RWPE2 (cell line): ENCODE measurements around the gene CCDC192.

Experiments used
- ATAC-seq: fragments of 200-7000 bp; cut with Tn5 transposase; 3 replicates; pipeline ENCODE4 v1.9.1; 2021; ENCODE audit warnings: low read depth
- DNase-seq: peaks from one replicate; pipeline ENCODE4 v3.0.0-alpha.2; 2020; ENCODE audit warnings: low spot score
- H3K27ac ChIP-seq: fragments of 450-650 bp; 2 replicates; pipeline ENCODE4 v1.5.1; 2017; ENCODE audit warnings: mild to moderate bottlenecking; ENCODE audit not compliant: poor library complexity, severe bottlenecking
- H3K27me3 ChIP-seq: fragments of 250-450 bp; sonication (Bioruptor Pico); 2 replicates; pipeline ENCODE4 v1.5.1; 2021; ENCODE audit warnings: mild to moderate bottlenecking, moderate library complexity; ENCODE audit not compliant: insufficient read depth, poor library complexity, severe bottlenecking
- H3K36me3 ChIP-seq: fragments of 250-450 bp; sonication (Bioruptor Pico); 2 replicates; pipeline ENCODE4 v1.5.1; 2020; ENCODE audit warnings: low read depth, mild to moderate bottlenecking, moderate library complexity
- H3K4me1 ChIP-seq: fragments of 250-450 bp; sonication (Bioruptor Pico); 2 replicates; pipeline ENCODE4 v1.5.1; 2021; ENCODE audit warnings: mild to moderate bottlenecking, moderate library complexity; ENCODE audit not compliant: insufficient read depth, poor library complexity, severe bottlenecking
- H3K4me3 ChIP-seq: fragments of 250-450 bp; sonication (Bioruptor Pico); 2 replicates; pipeline ENCODE4 v1.5.1; 2021; ENCODE audit warnings: mild to moderate bottlenecking, moderate library complexity; ENCODE audit not compliant: severe bottlenecking
- H3K9me3 ChIP-seq: fragments of 250-450 bp; sonication (Bioruptor Pico); 2 replicates; pipeline ENCODE4 v1.5.1; 2021; ENCODE audit warnings: mild to moderate bottlenecking, moderate library complexity; ENCODE audit not compliant: severe bottlenecking
- TF ChIP-seq, protein P1 (sequence below): fragments of 450-650 bp; IDR thresholded peaks from one replicate; pipeline ENCODE4 v1.5.1; 2017; ENCODE audit warnings: mild to moderate bottlenecking, moderate library complexity; ENCODE audit not compliant: poor library complexity, severe bottlenecking

CCDC192 gene

GRCh38 chr5:127935398-127935797 is 232.2 kb downstream of the CCDC192 start:
- no peaks in the 10 kb centered on the region for H3K36me3 ChIP-seq
- ATAC-seq (no peak), DNase-seq (no peak)
- no peaks in the 10 kb centered on the region for H3K9me3 ChIP-seq
- H3K27me3 ChIP-seq: no peaks in the 10 kb centered on the region
- H3K27ac ChIP-seq: peak overlapping the region; percentile 53
- TF ChIP-seq, protein P1, sequence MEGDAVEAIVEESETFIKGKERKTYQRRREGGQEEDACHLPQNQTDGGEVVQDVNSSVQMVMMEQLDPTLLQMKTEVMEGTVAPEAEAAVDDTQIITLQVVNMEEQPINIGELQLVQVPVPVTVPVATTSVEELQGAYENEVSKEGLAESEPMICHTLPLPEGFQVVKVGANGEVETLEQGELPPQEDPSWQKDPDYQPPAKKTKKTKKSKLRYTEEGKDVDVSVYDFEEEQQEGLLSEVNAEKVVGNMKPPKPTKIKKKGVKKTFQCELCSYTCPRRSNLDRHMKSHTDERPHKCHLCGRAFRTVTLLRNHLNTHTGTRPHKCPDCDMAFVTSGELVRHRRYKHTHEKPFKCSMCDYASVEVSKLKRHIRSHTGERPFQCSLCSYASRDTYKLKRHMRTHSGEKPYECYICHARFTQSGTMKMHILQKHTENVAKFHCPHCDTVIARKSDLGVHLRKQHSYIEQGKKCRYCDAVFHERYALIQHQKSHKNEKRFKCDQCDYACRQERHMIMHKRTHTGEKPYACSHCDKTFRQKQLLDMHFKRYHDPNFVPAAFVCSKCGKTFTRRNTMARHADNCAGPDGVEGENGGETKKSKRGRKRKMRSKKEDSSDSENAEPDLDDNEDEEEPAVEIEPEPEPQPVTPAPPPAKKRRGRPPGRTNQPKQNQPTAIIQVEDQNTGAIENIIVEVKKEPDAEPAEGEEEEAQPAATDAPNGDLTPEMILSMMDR: no peak
- H3K4me3 ChIP-seq: no peak overlapping the region
- H3K4me1 ChIP-seq: peaks cover 18% of the 10 kb centered on the region

DNA sequence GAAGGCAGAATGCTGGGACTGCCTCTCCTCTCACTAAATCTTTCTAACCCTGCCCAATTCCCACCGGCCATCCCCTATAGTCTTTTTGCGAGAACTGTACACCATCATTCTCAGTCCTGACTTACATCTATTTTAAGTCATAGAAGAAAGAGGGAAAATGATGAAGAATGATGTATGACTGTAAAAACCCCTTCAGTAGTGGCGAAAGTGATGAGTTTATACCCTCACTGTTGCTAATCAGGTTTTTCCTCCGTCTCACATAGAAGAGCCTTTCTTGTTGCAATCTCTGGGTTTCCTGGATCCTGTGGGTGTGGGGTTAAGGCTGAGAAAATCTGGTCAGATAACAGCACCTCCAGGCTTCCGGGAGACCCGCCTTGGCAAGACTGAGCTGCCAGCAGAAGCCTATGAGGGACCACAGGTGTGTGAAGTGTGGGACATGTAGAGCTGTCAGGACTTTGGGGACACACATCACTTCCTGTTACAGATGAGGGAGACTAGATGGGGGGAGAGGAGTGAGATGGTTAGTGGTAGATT is 233.3 kb downstream of the CCDC192 start:
- H3K27ac ChIP-seq: no peak overlapping the region
- peaks cover 14% of the 10 kb centered on the region for H3K4me1 ChIP-seq
- DNase-seq: no peak
- H3K27me3 ChIP-seq: no peaks in the 10 kb centered on the region
- H3K36me3 ChIP-seq: no peaks in the 10 kb centered on the region
- TF ChIP-seq, protein P1: no peak
- no peaks in the 10 kb centered on the region for H3K9me3 ChIP-seq
- no peak for ATAC-seq
- no peak overlapping the region for H3K4me3 ChIP-seq

- Histone ChIP-seq H3K4me3 (no peak overlapping the region), H3K27ac (no peak overlapping the region), H3K9me3 (no peaks in the 10 kb centered on the region), H3K36me3 (no peaks in the 10 kb centered on the region), H3K4me1 (peaks cover 14% of the 10 kb centered on the region), H3K27me3 (no peaks in the 10 kb centered on the region)
- ATAC-seq (no peak), DNase-seq (no peak)
- TF ChIP-seq, protein P1: no peak
Observed at GRCh38 chr5:127938746-127939145, 235.6 kb downstream of the CCDC192 start.

DNA sequence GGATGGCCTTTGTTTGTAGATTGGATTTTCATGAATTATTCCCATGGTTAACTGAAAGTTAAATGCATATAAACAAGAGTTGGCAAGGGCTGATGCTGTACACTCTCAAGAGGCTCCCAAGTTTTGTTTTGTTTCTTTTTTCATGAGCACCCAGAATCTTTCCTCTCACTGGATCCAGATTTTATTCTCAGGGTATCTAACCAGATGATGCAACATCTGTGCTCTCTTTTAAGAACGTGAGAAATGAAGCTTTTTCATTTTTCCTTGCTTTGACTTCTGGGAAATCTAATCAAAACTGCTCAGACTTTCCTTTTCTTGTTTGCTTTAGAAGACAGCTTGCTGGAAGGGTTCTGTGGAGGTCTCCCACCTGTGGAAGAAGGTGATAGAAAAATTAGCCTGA is 237.7 kb downstream of the CCDC192 start:
- Histone ChIP-seq H3K4me1 (no peaks in the 10 kb centered on the region), H3K27me3 (no peaks in the 10 kb centered on the region), H3K27ac (no peak overlapping the region), H3K9me3 (no peaks in the 10 kb centered on the region), H3K36me3 (no peaks in the 10 kb centered on the region), H3K4me3 (no peak overlapping the region)
- ATAC-seq: no peak
- TF ChIP-seq, protein P1: no peak
- no peak for DNase-seq

DNA sequence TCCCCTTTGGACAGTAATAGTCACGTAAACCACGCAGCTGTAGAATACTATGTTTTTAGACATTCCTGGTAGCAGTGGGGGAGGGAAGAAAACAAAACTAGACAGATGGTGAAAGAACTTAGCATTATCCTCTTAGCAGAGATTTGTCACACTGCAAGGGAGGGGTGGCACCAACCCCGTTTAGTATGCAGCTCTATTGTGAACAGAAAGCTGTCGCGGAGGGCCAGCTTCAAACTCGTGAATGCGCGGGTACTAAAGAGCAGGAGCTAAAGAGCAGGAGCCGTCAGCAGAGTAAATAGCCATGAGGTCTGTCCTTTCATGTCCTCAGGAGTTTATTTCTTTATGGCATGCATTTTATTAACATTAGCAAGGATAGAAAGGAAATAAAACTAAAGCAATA is 238.5 kb downstream of the CCDC192 start:
- Histone ChIP-seq H3K9me3 (no peaks in the 10 kb centered on the region), H3K36me3 (no peaks in the 10 kb centered on the region), H3K4me1 (no peaks in the 10 kb centered on the region), H3K27ac (no peak overlapping the region), H3K27me3 (no peaks in the 10 kb centered on the region), H3K4me3 (no peak overlapping the region)
- DNase-seq (no peak), ATAC-seq (no peak)
- TF ChIP-seq, protein P1: no peak
